HG02981 (cell line): ENCODE measurements around the gene RPS6KB2.
"Not testable (repeated sequence)": the region's sequence is repeated elsewhere in the genome, so short reads cannot be mapped to it uniquely, and the experiment has no call there.

Source experiments
- ATAC-seq: cut with Tn5 transposase; IDR thresholded peaks from one replicate; pipeline ENCODE4 v1.9.1; 2021; ENCODE audit warnings: mild to moderate bottlenecking, moderate library complexity; ENCODE audit not compliant: unreplicated experiment

Gene RPS6KB2

GRCh38 chr11:67397536-67397935, 30.8 kb upstream of the RPS6KB2 start:
- ATAC-seq = no peak

- ATAC-seq = no peak
Observed at GRCh38 chr11:67397986-67398660, 30.2 kb upstream of the RPS6KB2 start.

GRCh38 chr11:67398661-67399563, 29.4 kb upstream of the RPS6KB2 start:
- ATAC-seq = no peak

GRCh38 chr11:67400251-67400941, 27.9 kb upstream of the RPS6KB2 start:
- ATAC-seq = no peak

- ATAC-seq = peak; percentile 6
Observed at GRCh38 chr11:67400942-67401494, 27.3 kb upstream of the RPS6KB2 start.

- ATAC-seq = peak; percentile 67
Observed at GRCh38 chr11:67401495-67402191, 26.7 kb upstream of the RPS6KB2 start, which contains the start of gene PPP1CA. PPP1CA (minus strand) TSS chr11:67401858; CDS start chr11:67401782, 76 bp downstream.

- not testable (repeated sequence) for ATAC-seq
Observed at GRCh38 chr11:67402192-67402839, 26.0 kb upstream of the RPS6KB2 start.

- not testable (repeated sequence) for ATAC-seq
Observed at GRCh38 chr11:67403085-67403484, 25.2 kb upstream of the RPS6KB2 start.

GRCh38 chr11:67404515-67405195, 23.6 kb upstream of the RPS6KB2 start:
- no peak for ATAC-seq

GRCh38 chr11:67405196-67405567, 23.1 kb upstream of the RPS6KB2 start:
- ATAC-seq = no peak

- no peak for ATAC-seq
Observed at GRCh38 chr11:67405688-67406339, 22.5 kb upstream of the RPS6KB2 start.

GRCh38 chr11:67406420-67406968, 21.8 kb upstream of the RPS6KB2 start:
- ATAC-seq = no peak

- no peak for ATAC-seq
Observed at GRCh38 chr11:67406969-67407687, 21.2 kb upstream of the RPS6KB2 start.

- no peak for ATAC-seq
Observed at GRCh38 chr11:67407688-67408163, 20.6 kb upstream of the RPS6KB2 start.

- no peak for ATAC-seq
Observed at GRCh38 chr11:67408437-67409200, 19.7 kb upstream of the RPS6KB2 start.

- ATAC-seq = peak; percentile 46
Observed at GRCh38 chr11:67409261-67409666, 19.0 kb upstream of the RPS6KB2 start.

GRCh38 chr11:67409781-67410368, 18.4 kb upstream of the RPS6KB2 start:
- no peak for ATAC-seq
